HUES64 (cell line): ENCODE data around the gene DENND2A.
"Not testable (repeated sequence)": the region's sequence is repeated elsewhere in the genome, so short reads cannot be mapped to it uniquely, and the experiment has no call there.

Source experiments
- H3K27ac ChIP-seq: 2 replicates; pipeline ENCODE4 v1.7.0; 2013; ENCODE audit warnings: low read depth, low read length, inconsistent platforms
- H3K27me3 ChIP-seq: 2 replicates; pipeline ENCODE4 v1.6.1; 2013; ENCODE audit warnings: mild to moderate bottlenecking, low read length; ENCODE audit not compliant: insufficient read depth
- H3K36me3 ChIP-seq: 2 replicates; pipeline ENCODE4 v1.6.1; 2013; ENCODE audit warnings: mild to moderate bottlenecking, low read length; ENCODE audit not compliant: insufficient read depth
- H3K4me1 ChIP-seq: 2 replicates; pipeline ENCODE4 v1.6.1; 2013; ENCODE audit warnings: mild to moderate bottlenecking, low read length, moderate library complexity; ENCODE audit not compliant: insufficient read depth
- H3K4me3 ChIP-seq: 2 replicates; pipeline ENCODE4 v1.5.1; 2013; ENCODE audit warnings: mild to moderate bottlenecking, low read length, moderate library complexity
- H3K9ac ChIP-seq: 2 replicates; pipeline ENCODE4 v1.6.1; 2013; ENCODE audit warnings: mild to moderate bottlenecking, low read depth, low read length
- H3K9me3 ChIP-seq: 2 replicates; pipeline ENCODE4 v1.6.1; 2013; ENCODE audit warnings: low read depth, low read length; ENCODE audit not compliant: insufficient read depth
- WGBS: fragments of 150-250, 120-280 bp; methylation state at CpG from one replicate; pipeline ENCODE4 v1.1.7; 2013; ENCODE audit warnings: missing lambda C conversion rate; 5-methylcytosine and 5-hydroxymethylcytosine counted together

The DENND2A gene

DNA sequence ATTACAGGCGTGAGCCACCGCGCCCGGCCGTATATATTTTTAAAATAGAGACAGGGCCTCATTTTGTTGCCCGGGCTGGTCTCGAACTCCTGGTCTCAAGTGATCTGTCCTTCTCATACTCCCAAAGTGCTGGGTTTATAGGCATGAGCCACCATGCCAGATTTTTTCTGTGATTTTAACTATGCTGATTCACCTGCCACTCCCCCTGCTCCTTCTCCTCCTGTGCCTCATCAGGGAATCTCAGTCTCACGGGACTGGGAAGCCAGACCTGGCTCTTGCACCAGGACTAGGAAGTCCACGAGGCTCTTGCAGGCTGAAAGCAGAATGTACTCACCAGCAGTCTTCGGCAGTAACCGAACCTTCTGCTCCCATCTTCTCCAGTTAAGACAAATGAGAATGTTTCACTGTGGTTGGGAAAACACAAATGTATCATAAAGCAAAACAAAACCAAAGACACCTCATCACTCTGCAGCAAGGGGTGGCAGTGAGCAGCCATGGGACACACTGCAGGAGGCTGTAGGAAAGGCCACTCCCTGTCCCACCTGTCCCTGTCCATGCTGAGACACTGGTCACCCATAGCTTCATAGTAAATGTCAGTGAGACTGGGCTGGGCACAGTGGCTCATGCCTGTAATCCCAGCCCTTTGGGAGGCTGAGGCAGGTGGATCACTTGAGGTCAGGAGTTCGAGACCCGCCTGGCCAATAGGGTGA, 82.6 kb downstream of the DENND2A start:
- H3K4me3 ChIP-seq: no peak overlapping the region
- peaks cover 22% of the 10 kb centered on the region; the same call in 1 of the 2 replicates for H3K36me3 ChIP-seq

DNA sequence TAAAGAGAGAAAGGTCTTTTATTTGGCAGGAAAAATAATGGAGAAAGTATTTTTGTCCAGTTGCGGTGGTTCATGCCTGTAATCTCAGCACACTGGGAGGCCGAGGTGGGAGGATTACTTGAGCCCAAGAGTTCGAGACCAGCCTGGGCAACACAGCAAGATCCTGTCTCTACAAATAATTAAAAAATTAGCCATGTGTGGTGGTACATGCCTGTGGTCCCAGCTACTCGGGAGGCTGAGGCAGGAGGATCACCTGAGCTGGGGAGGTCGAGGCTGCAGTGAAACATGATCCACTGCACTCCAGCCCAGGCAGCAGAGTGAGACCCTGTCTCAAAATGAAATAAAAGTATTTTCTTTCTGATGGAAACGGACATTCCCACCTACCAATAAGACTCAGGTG, 83.5 kb downstream of the DENND2A start:
- Histone ChIP-seq H3K4me1 (peaks cover 5% of the 10 kb centered on the region; the same call in 1 of the 2 replicates), H3K4me3 (no peak overlapping the region), H3K27ac (no peak overlapping the region), H3K9ac (no peak overlapping the region), H3K9me3 (no peaks in the 10 kb centered on the region), H3K27me3 (no peaks in the 10 kb centered on the region), H3K36me3 (peaks cover 22% of the 10 kb centered on the region; the same call in 1 of the 2 replicates)
- WGBS: 92% methylated on average over 5 of the region's 6 CpGs

More for the DNA sequence above, 82.6 kb downstream of the DENND2A start:
- Histone ChIP-seq H3K27me3 (no peaks in the 10 kb centered on the region), H3K9me3 (no peaks in the 10 kb centered on the region), H3K27ac (no peak overlapping the region), H3K4me1 (peaks cover 10% of the 10 kb centered on the region; the same call in 1 of the 2 replicates), H3K9ac (no peak overlapping the region)
- 86% methylated on average over 13 of the region's 13 CpGs for WGBS

DNA sequence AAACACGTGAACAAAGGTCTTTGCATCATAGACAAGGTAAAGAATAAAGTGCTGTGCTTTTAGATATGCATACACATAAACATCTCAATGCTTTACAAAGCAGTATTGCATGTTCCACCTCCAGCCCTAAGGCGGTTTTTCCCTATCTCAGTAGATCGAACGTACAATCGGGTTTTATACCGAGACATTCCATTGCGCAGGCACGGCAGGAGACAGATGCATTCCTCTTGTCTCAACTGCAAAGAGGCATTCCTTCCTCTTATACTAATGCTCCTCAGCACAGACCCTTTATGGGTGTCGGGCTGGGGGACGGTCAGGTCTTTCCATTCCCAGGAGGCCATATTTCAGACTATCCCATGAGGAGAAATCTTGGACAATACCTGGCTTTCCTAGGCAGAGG, 87.4 kb downstream of the DENND2A start:
- not testable (repeated sequence) for H3K27ac ChIP-seq, H3K4me1 ChIP-seq, H3K27me3 ChIP-seq, H3K4me3 ChIP-seq, H3K9ac ChIP-seq, H3K9me3 ChIP-seq
- peaks cover 13% of the 10 kb centered on the region; the same call in 1 of the 2 replicates for H3K36me3 ChIP-seq
- WGBS: 91% methylated on average over 10 of the region's 10 CpGs

DNA sequence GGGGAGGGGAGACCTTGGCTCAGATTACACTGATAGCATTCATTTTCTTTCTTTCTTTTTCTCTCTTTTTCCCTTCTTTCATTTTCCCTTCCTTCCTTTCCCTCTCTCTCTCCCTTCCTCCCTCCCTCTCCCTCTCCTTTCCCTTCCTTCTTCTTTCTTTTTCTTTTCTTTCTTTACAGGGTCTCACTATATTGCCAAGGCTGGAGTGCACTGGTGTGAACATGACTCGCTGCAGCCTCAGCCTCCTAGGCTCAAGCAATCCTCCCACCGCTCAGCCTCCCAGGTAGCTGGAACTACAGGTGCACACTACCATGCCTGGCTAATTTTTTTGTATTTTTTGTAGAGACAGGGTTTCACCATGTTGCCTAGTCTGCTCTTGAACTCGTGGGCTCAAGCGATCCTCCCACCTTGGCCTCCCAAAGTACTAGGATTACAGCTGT, 88.4 kb downstream of the DENND2A start:
- 92% methylated on average over 4 of the region's 4 CpGs for WGBS
- no peak overlapping the region for H3K4me3 ChIP-seq
- peaks cover 5% of the 10 kb centered on the region; the same call in 1 of the 2 replicates for H3K4me1 ChIP-seq
- H3K36me3 ChIP-seq: peaks cover 8% of the 10 kb centered on the region; the same call in 1 of the 2 replicates
- H3K27me3 ChIP-seq: no peaks in the 10 kb centered on the region
- H3K9me3 ChIP-seq: no peaks in the 10 kb centered on the region
- no peak overlapping the region for H3K27ac ChIP-seq
- H3K9ac ChIP-seq: no peak overlapping the region

DNA sequence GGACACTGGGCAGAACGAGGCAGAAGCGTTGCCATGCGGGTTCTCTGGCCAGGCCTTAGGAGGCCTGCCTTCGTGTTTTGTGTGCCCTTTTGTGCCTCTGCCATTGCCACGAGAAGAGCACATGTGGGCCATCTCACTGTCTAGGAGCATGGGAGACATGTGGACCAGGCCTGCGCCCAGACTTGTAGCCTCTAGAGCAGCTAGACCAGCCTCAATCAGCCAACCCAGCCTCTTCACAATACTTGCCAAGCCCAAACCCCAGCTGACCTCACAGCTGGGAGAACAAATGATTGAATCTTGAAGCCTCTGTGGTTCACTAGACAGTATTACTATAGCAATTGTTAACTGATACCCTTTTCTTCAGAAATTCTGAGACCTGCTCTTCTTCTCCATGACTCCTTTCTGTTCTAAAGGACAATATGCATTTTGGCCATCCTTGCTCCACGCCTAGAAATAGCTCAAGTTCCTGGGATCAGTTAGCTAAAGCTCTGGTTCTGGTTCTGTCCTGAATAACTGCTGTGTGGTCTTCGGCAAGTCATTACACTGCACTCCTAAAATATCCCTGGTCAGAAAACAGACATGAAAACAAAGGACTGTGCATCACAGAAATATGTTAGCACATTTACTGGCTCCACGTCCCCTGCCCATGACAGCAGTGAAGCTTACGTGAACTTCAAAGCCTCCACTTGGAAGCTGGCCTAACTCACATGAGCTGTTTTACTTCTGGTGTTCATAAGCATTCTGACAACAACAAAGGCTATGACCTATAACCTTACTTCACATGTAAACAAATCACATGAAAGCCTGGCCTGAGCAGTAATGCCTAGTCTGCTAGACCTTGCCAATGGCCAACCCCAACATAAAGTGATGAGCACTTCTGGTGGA, 89.0 kb downstream of the DENND2A start:
- Histone ChIP-seq H3K4me3 (no peak overlapping the region), H3K9me3 (no peaks in the 10 kb centered on the region), H3K27ac (no peak overlapping the region), H3K27me3 (no peaks in the 10 kb centered on the region), H3K9ac (no peak overlapping the region), H3K4me1 (peaks cover 5% of the 10 kb centered on the region; the same call in 1 of the 2 replicates), H3K36me3 (peaks cover 2% of the 10 kb centered on the region; the same call in 1 of the 2 replicates)
- WGBS: 95% methylated on average over 10 of the region's 10 CpGs

DNA sequence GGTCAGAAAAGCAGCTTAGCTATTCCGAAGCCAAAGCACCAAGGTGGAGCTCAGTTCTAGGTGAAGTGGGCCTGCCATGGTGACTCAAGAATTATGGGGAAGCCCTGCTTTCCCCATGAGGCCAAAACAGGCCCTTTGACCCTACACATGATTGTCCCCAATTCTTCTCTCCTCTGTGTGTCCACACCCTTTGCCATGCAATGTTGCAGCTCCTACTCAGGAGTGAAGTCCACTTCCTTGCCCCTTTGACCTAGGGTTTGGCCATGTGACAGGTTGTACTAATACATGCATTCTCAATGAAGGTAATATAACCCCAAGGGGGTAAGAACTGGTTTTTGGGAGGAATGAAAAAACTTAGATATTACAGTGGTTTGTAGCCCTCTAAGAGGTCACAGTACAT, 93.7 kb downstream of the DENND2A start:
- Histone ChIP-seq H3K4me1 (peaks cover 5% of the 10 kb centered on the region), H3K36me3 (peaks cover 5% of the 10 kb centered on the region; the same call in 1 of the 2 replicates), H3K9me3 (no peaks in the 10 kb centered on the region), H3K27ac (no peak overlapping the region), H3K27me3 (no peaks in the 10 kb centered on the region), H3K4me3 (no peak overlapping the region), H3K9ac (no peak overlapping the region)
- 100% methylated on average over 1 of the region's 1 CpG for WGBS

DNA sequence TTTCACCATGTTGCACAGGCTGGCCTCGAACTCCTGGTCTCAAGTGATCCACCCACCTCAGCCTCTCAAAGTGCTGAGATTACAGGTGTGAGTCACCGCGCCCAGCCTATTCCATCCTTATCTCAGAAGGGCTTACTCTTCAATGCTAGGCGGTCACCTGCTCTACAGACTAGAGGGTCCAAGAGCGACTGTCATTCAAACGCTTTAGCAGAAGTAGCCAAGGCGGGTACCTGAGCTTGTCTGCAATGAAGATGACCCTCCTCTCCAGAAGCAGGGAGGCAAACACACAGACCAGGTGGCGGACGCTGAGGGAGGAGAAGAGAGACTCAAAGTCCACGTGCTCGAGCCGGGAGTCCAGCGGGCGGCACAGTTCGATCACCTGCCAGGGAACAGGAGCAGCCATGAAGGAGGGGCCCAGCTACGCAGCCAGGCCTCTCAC, 96.2 kb downstream of the DENND2A start:
- WGBS: 96% methylated on average over 16 of the region's 16 CpGs
- Histone ChIP-seq H3K27me3 (no peaks in the 10 kb centered on the region), H3K9ac (no peak overlapping the region), H3K4me3 (no peak overlapping the region), H3K27ac (no peak overlapping the region), H3K4me1 (peaks cover 17% of the 10 kb centered on the region), H3K36me3 (peaks cover 5% of the 10 kb centered on the region; the same call in 1 of the 2 replicates), H3K9me3 (no peaks in the 10 kb centered on the region)

DNA sequence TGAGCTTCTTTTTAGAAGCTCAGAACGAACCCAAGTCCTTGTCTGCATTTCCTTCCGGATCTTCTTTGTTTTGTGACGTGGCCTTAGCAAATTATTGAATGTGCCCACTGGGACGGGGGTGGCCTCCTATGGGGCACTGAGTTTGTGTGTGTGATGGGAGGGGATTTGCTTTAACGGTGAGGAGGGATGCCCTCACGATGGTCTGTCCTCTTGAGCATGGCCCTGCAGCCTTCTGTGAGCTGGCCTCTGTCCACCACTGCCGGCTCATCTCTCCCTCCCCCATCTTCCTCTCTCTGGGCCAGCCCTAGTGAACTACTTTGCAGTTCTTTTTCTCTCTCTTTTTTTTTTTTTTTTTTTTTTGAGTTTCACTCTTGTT, 98.4 kb downstream of the DENND2A start:
- 33% methylated on average over 7 of the region's 7 CpGs for WGBS
- Histone ChIP-seq H3K4me1 (peaks cover 17% of the 10 kb centered on the region), H3K9me3 (no peaks in the 10 kb centered on the region), H3K9ac (peak overlapping the region; percentile 66), H3K27me3 (no peaks in the 10 kb centered on the region), H3K36me3 (peaks cover 5% of the 10 kb centered on the region; the same call in 1 of the 2 replicates), H3K4me3 (peak overlapping the region; percentile 46), H3K27ac (peak overlapping the region; percentile 95)

DNA sequence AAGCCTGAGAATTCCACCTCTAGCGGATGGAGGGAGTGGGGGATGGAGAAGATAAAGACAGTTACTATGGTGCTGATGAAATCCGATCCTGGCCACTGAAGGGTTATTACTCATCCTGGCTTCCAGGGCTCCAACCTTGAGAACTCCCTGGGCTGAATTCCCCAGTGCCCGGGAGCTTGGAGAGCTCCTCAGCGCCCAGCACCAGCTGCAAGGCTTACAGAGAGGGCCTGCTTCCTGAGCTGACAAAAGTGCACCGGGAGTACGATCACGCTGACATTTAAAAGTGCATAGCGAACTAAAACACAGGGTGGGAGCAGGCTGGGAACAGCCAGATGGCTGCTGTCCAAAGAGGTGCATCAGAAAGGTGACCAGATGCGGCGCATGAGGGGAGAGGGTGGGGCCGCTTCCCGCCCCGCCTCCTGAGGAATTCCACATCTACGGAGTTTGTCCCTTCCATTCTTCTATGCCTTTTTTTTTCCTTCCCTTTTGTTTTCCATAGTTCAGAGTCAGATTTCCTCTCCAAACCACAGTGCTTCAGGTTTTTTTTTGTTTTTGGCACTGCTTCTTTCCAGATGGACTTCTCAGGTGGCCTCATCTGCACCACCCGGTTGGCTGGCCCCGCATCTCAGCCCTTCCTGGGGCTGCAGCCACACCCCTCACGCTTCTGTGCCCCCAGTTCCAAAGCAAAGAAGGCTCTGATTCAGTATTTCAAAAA, 98.9 kb downstream of the DENND2A start:
- Histone ChIP-seq H3K9me3 (no peaks in the 10 kb centered on the region), H3K4me1 (peaks cover 17% of the 10 kb centered on the region), H3K27ac (peak overlapping the region; percentile 95), H3K27me3 (no peaks in the 10 kb centered on the region), H3K4me3 (peak overlapping the region; percentile 46), H3K36me3 (peaks cover 5% of the 10 kb centered on the region; the same call in 1 of the 2 replicates), H3K9ac (peak overlapping the region; percentile 66)
- 7% methylated on average over 17 of the region's 17 CpGs for WGBS

DNA sequence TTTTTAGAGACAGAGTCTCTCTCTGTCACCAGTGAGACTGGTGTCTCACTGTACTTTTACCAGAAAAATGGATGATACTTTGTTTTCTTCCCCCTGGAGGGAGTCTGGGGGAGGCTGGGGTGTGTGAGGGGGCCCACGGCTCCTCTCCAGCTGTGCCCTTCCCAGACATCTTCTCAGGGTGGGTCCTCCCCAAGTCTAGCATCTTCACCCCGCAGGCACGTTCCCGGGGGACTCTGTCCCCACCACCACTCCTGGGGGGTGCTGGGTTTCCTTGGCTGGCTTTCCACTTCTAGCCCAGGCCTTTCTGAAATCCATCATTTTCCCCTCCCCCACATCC, 99.5 kb downstream of the DENND2A start:
- Histone ChIP-seq H3K9ac (peak overlapping the region; percentile 18; the same call in 1 of the 2 replicates), H3K4me3 (peak overlapping the region; percentile 46), H3K27ac (peak overlapping the region; percentile 95)

More for the DNA sequence above, 99.5 kb downstream of the DENND2A start:
- peaks cover 5% of the 10 kb centered on the region; the same call in 1 of the 2 replicates for H3K36me3 ChIP-seq
- H3K4me1 ChIP-seq: peaks cover 17% of the 10 kb centered on the region
- 42% methylated on average over 4 of the region's 4 CpGs for WGBS
- H3K27me3 ChIP-seq: no peaks in the 10 kb centered on the region
- H3K9me3 ChIP-seq: no peaks in the 10 kb centered on the region
